ENCODE results near the gene GBA2. TPM values are rescaled to one million over a fixed set of nuclear protein-coding genes. Genes with fewer than 3 reads are reported as not detected.

Gene GBA2
- total RNA-seq, 1 donor from 2014 or later, result 77.3 TPM

DNA sequence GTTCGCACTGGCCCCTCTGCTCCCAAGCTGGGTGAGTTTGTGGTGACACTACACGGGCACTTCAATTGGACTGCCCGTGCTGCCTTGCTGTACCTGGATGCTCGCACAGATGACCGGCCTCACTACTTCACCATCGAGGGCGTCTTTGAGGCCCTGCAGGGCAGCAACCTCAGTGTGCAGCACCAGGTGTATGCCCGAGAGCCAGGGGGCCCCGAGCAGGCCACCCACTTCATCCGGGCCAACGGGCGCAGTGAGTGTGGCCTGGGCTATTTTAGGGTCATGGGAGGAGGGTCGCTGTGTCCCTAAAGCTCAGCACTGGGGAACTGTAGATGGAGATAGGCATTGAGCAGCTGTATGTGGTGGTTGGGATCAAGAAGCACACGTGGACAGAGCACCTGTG lies 43.8 kb upstream of the GBA2 start:
- intact Hi-C loops (cut with DNase I), result loop anchor here (5.0 kb wide), 1 partner anchor 89 kb away; no protein-coding TSS in a partner anchor
- DNase-seq (ENCODE audit: extremely low spot score in 2 of 2), result no peak
- H3K36me3 ChIP-seq, result no peaks in the 10 kb centered on the region
- peak overlapping the region; percentile 62 to 63 for H3K4me3 ChIP-seq
- no peaks in the 10 kb centered on the region for H3K27me3 ChIP-seq
- H3K4me1 ChIP-seq, result peaks cover 62% of the 10 kb centered on the region
- TF ChIP-seq, protein P1, sequence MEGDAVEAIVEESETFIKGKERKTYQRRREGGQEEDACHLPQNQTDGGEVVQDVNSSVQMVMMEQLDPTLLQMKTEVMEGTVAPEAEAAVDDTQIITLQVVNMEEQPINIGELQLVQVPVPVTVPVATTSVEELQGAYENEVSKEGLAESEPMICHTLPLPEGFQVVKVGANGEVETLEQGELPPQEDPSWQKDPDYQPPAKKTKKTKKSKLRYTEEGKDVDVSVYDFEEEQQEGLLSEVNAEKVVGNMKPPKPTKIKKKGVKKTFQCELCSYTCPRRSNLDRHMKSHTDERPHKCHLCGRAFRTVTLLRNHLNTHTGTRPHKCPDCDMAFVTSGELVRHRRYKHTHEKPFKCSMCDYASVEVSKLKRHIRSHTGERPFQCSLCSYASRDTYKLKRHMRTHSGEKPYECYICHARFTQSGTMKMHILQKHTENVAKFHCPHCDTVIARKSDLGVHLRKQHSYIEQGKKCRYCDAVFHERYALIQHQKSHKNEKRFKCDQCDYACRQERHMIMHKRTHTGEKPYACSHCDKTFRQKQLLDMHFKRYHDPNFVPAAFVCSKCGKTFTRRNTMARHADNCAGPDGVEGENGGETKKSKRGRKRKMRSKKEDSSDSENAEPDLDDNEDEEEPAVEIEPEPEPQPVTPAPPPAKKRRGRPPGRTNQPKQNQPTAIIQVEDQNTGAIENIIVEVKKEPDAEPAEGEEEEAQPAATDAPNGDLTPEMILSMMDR (IDR thresholded peaks at IDR 0.05), result no peak
- TF ChIP-seq POLR2A (IDR thresholded peaks at IDR 0.05) (no peak), POLR2AphosphoS5 (IDR thresholded peaks at IDR 0.05; ENCODE audit: insufficient read depth in 1 of 2, low read depth in 1 of 2) (no peak)
- no peaks in the 10 kb centered on the region for H3K9me3 ChIP-seq
- peak overlapping the region; percentile 81 for H3K27ac ChIP-seq

DNA sequence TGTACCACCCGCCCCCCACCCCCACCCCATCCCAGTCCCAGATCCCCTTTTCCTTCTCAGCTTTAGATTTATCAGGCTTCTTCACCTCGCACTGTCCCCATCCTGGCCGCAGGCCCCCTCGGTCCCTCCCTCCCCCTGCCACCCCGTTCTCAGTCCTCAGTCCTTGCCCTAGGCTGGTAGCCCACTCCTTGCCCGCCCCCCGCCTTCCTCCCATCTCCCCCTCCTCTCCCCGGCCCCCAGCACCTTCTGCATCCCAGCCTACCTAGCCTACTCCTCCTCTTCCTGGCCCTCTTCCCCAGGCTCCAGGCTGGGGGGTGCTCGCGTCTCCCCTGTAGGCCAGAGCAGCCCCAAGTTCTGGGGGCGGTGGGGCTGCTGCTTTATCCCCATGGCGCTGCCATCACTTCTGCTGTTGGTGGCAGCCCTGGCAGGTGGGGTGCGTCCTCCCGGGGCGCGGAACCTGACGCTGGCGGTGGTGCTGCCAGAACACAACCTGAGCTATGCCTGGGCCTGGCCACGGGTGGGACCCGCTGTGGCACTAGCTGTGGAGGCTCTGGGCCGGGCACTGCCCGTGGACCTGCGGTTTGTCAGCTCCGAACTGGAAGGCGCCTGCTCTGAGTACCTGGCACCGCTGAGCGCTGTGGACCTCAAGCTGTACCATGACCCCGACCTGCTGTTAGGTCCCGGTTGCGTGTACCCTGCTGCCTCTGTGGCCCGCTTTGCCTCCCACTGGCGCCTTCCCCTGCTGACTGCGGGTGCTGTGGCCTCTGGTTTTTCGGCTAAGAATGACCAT lies 43.2 kb upstream of the GBA2 start:
- intact Hi-C loops (cut with DNase I), result loop anchor here (5.0 kb wide), 1 partner anchor 90 kb away; no protein-coding TSS in a partner anchor
- Histone ChIP-seq H3K27ac (peak overlapping the region; percentile 81), H3K4me3 (peak overlapping the region; percentile 62 to 63), H3K36me3 (no peaks in the 10 kb centered on the region), H3K27me3 (no peaks in the 10 kb centered on the region), H3K9me3 (no peaks in the 10 kb centered on the region), H3K4me1 (peaks cover 62% of the 10 kb centered on the region)
- TF ChIP-seq, protein P1 (IDR thresholded peaks at IDR 0.05), result no peak
- no peak for TF ChIP-seq POLR2A (IDR thresholded peaks at IDR 0.05)
- peak in 1 of 2 donors; percentile 9 for TF ChIP-seq POLR2AphosphoS5 (IDR thresholded peaks at IDR 0.05; ENCODE audit: insufficient read depth in 1 of 2, low read depth in 1 of 2)
- DNase-seq (ENCODE audit: extremely low spot score in 2 of 2), result no peak

DNA sequence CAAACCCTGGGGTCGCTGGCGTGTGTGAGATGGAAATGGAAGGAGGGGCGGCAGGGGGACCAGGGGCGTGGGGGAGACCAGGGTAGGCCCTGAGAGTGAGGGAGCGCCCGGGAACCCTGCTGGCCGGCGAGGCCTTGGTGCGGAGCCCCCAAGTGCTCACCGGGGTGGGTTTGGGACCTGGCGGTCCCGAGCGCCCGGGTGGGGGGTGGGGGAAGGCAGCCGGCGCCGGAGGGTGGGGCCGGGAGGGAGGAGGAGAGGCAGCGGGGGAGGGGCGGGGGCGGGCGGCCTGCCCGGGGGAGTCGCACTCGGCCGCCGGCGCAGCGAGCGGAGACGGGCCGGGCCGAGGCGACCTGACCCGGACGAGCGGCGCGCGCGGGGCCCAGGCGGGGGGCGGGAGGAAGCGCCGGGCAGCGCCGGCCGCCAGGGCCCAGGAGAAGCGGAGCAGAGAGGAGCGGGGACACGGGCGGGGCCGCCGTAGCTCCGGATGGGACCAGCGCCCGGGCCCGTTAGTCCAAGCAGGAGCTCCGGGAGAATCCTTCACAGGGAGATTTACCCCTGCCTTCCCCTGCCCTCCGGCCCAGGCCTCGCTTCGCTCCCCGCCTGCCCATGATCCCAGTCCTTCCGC lies 42.4 kb upstream of the GBA2 start, which contains the start of gene NPR2:
Gene NPR2 (plus strand): TSS at position 295 of the 625 bp plus-strand sequence. CDS start 818 bp downstream, outside the sequence.
- H3K36me3 ChIP-seq, result no peaks in the 10 kb centered on the region
- peak within 1 kb of the TSS; percentile 81 for H3K27ac ChIP-seq
- DNase-seq (ENCODE audit: extremely low spot score in 2 of 2), result no peak
- peaks cover 56% of the 10 kb centered on the region for H3K4me1 ChIP-seq
- H3K9me3 ChIP-seq, result no peaks in the 10 kb centered on the region
- intact Hi-C loops (cut with DNase I), result loop anchor here (5.0 kb wide), 1 partner anchor 91 kb away; no protein-coding TSS in a partner anchor
- H3K4me3 ChIP-seq, result peak within 1 kb of the TSS; percentile 62 to 63
- TF ChIP-seq POLR2AphosphoS5 (IDR thresholded peaks at IDR 0.05; ENCODE audit: insufficient read depth in 1 of 2, low read depth in 1 of 2) (no peak), POLR2A (IDR thresholded peaks at IDR 0.05) (peak in 1 of 2 donors; percentile 32)
- TF ChIP-seq, protein P1 (IDR thresholded peaks at IDR 0.05), result no peak
- no peaks in the 10 kb centered on the region for H3K27me3 ChIP-seq

DNA sequence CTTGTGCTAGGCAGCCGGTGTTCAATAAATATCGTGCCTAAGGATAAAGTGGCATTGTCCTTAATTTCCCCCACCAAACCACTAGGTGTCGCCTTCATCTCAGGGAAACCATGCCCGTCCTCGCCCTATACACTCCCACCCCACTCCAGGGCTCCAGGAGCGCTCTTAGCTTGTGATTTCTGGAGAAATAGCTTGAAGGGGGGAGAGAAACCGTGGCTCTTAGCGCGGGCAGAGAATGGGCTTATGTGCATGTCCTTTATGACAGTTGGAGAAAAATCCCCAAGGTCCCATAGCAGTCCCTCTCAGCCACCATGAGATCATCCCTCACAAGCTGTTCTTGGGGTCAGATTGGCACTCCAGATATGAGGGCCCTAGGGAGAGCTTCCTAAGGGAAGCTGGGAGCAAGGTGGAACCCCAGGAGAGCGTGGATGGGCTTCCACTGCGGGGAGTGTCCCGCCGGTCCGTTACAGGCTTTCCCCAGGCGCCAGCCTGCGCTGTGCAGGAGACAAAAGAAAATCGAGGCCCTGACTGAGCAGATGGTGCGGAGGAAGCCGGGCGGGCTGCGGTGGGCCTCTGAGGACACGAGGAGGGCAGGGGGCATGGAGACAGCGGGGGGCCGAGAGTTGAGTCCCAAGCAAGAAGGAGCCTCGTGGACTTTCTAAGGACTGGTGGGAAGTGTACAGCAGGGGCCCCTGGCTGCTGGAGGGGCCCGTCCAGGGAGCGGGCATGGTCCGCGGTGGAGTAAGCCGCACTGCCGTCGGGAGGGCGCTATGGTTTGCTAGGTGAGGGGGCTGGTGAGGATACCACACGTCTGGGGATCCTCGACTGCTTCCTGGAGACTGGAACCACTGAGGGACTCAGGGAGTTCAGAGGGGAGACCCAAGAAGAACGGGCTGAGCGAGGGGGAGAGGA lies 41.6 kb upstream of the GBA2 start:
- no peak for TF ChIP-seq POLR2A (IDR thresholded peaks at IDR 0.05)
- TF ChIP-seq, protein P1 (IDR thresholded peaks at IDR 0.05), result peak; percentile 85 to 96 (median 92)
- TF ChIP-seq POLR2AphosphoS5 (IDR thresholded peaks at IDR 0.05; ENCODE audit: insufficient read depth in 1 of 2, low read depth in 1 of 2), result peak; percentile 19 to 42
- H3K27ac ChIP-seq, result peak overlapping the region; percentile 81
- intact Hi-C loops (cut with DNase I), result loop anchor here (5.0 kb wide), 1 partner anchor 92 kb away; no protein-coding TSS in a partner anchor
- H3K4me3 ChIP-seq, result peak overlapping the region; percentile 62 to 63
- H3K4me1 ChIP-seq, result peaks cover 48% of the 10 kb centered on the region
- no peaks in the 10 kb centered on the region for H3K36me3 ChIP-seq
- H3K9me3 ChIP-seq, result no peaks in the 10 kb centered on the region
- no peaks in the 10 kb centered on the region for H3K27me3 ChIP-seq
- no peak for DNase-seq (ENCODE audit: extremely low spot score in 2 of 2)
